GM18909 (cell line): ENCODE results near the gene APBA3.
"Not testable (repeated sequence)": the region's sequence is repeated elsewhere in the genome, so short reads cannot be mapped to it uniquely, and the experiment has no call there.

Experiments
- ATAC-seq: cut with Tn5 transposase; IDR thresholded peaks from one replicate; pipeline ENCODE4 v1.9.1; 2021; ENCODE audit warnings: mild to moderate bottlenecking; ENCODE audit not compliant: unreplicated experiment, poor library complexity

The APBA3 gene

GRCh38 chr19:3771906-3772455, 10.5 kb upstream of the APBA3 start, which contains the start of gene RAX2:
RAX2 (minus strand) TSS chr19:3772228; CDS start chr19:3771742, 486 bp downstream.
- ATAC-seq: no peak

- ATAC-seq: no peak
Measured at GRCh38 chr19:3771000-3771905, 9.8 kb upstream of the APBA3 start.

- ATAC-seq: no peak
Measured at GRCh38 chr19:3770136-3770999, 8.9 kb upstream of the APBA3 start.

GRCh38 chr19:3769494-3769893, 8.0 kb upstream of the APBA3 start:
- no peak for ATAC-seq

GRCh38 chr19:3768748-3769099, 7.2 kb upstream of the APBA3 start:
- ATAC-seq: no peak

GRCh38 chr19:3768015-3768747, 6.7 kb upstream of the APBA3 start:
- no peak for ATAC-seq

GRCh38 chr19:3767050-3767449, 5.6 kb upstream of the APBA3 start:
- no peak for ATAC-seq

- ATAC-seq: no peak
Measured at GRCh38 chr19:3766520-3766919, 5.0 kb upstream of the APBA3 start.

- not testable (repeated sequence) for ATAC-seq
Measured at GRCh38 chr19:3765757-3766156, 4.3 kb upstream of the APBA3 start.

GRCh38 chr19:3765121-3765520, 3.6 kb upstream of the APBA3 start:
- no peak for ATAC-seq

- ATAC-seq: peak; percentile 80
Measured at GRCh38 chr19:3762501-3763459, 1.3 kb upstream of the APBA3 start, which contains the start of gene MRPL54. MRPL54 (plus strand) TSS chr19:3762682; CDS start chr19:3762701, 19 bp downstream.

- no peak for ATAC-seq
Measured at GRCh38 chr19:3762130-3762473, 610 bp upstream of the APBA3 start.

- ATAC-seq: no peak
Measured at GRCh38 chr19:3760871-3761361, 576 bp downstream of the APBA3 start.

- no peak for ATAC-seq
Measured at GRCh38 chr19:3759482-3760254, 1.8 kb downstream of the APBA3 start.

- ATAC-seq: not testable (repeated sequence)
Measured at GRCh38 chr19:3758297-3758696, 3.2 kb downstream of the APBA3 start.

- not testable (repeated sequence) for ATAC-seq
Measured at GRCh38 chr19:3757705-3758104, 3.8 kb downstream of the APBA3 start.

GRCh38 chr19:3753631-3754410, 7.7 kb downstream of the APBA3 start:
- ATAC-seq: no peak
